ENCODE measurements around the gene MNT. TPM values are rescaled to one million over a fixed set of nuclear protein-coding genes. Genes with fewer than 3 reads are reported as not detected.
"Not testable (repeated sequence)": the region's sequence is repeated elsewhere in the genome, so short reads cannot be mapped to it uniquely, and the experiment has no call there.

The MNT gene
- total RNA-seq (2014; rRNA removed; shearing (Covaris generic)): 4.3 and 8.2 TPM in 2 replicates
- polyA plus RNA-seq (2015; cell fraction: cytosol; rRNA removed): 11.1 and 12.6 TPM in 2 replicates
- polyA plus RNA-seq (2015; cell fraction: nucleus; rRNA removed): 24.1 and 29.1 TPM in 2 replicates

GRCh38 chr17:2400877-2401425 is at the start of gene MNT:
Gene MNT (minus strand): TSS chr17:2401060. CDS start chr17:2400712, 348 bp downstream.
- DNase-seq (ENCODE audit: low read depth): peak; percentile 93

GRCh38 chr17:2450016-2450650 is 49.3 kb upstream of the MNT start:
- DNase-seq (ENCODE audit: low read depth): no peak

GRCh38 chr17:2449486-2449885 is 48.6 kb upstream of the MNT start:
- no peak for DNase-seq (ENCODE audit: low read depth)

GRCh38 chr17:2447479-2447878 is 46.6 kb upstream of the MNT start:
- DNase-seq (ENCODE audit: low read depth): not testable (repeated sequence)

GRCh38 chr17:2445638-2446037 is 44.8 kb upstream of the MNT start:
- DNase-seq (ENCODE audit: low read depth): no peak

GRCh38 chr17:2444382-2444781 is 43.5 kb upstream of the MNT start:
- DNase-seq (ENCODE audit: low read depth): no peak

GRCh38 chr17:2442166-2442565 is 41.3 kb upstream of the MNT start:
- DNase-seq (ENCODE audit: low read depth): no peak

GRCh38 chr17:2440930-2441329 is 40.1 kb upstream of the MNT start:
- DNase-seq (ENCODE audit: low read depth): no peak

GRCh38 chr17:2439997-2440396 is 39.1 kb upstream of the MNT start:
- DNase-seq (ENCODE audit: low read depth): not testable (repeated sequence)

- no peak for DNase-seq (ENCODE audit: low read depth)
Measured at GRCh38 chr17:2438823-2439222, 38.0 kb upstream of the MNT start.

GRCh38 chr17:2436316-2436905 is 35.6 kb upstream of the MNT start:
- DNase-seq (ENCODE audit: low read depth): no peak

GRCh38 chr17:2435862-2436261 is 35.0 kb upstream of the MNT start:
- no peak for DNase-seq (ENCODE audit: low read depth)

GRCh38 chr17:2435181-2435741 is 34.4 kb upstream of the MNT start:
- no peak for DNase-seq (ENCODE audit: low read depth)

GRCh38 chr17:2433696-2434095 is 32.8 kb upstream of the MNT start:
- peak; percentile 67 for DNase-seq (ENCODE audit: low read depth)

GRCh38 chr17:2427910-2428309 is 27.1 kb upstream of the MNT start:
- DNase-seq (ENCODE audit: low read depth): no peak

GRCh38 chr17:2427215-2427614 is 26.4 kb upstream of the MNT start:
- no peak for DNase-seq (ENCODE audit: low read depth)

GRCh38 chr17:2423271-2423670 is 22.4 kb upstream of the MNT start:
- DNase-seq (ENCODE audit: low read depth): no peak

GRCh38 chr17:2421315-2422147 is 20.7 kb upstream of the MNT start:
- no peak for DNase-seq (ENCODE audit: low read depth)

- DNase-seq (ENCODE audit: low read depth): no peak
Measured at GRCh38 chr17:2420176-2420575, 19.3 kb upstream of the MNT start.

GRCh38 chr17:2419486-2419885 is 18.6 kb upstream of the MNT start:
- DNase-seq (ENCODE audit: low read depth): no peak

GRCh38 chr17:2418572-2418971 is 17.7 kb upstream of the MNT start:
- DNase-seq (ENCODE audit: low read depth): no peak
